NCI-H2029 (cell line): Measurements from ENCODE around the gene TOR1B.

Experiments used
- DNase-seq: peaks from one replicate; lab custom pipeline; 2025; lab: John Stamatoyannopoulos, UW

TOR1B gene

GRCh38 chr9:129845373-129845772 is 42.4 kb downstream of the TOR1B start:
- no peak for DNase-seq

GRCh38 chr9:129848712-129849441 is 45.9 kb downstream of the TOR1B start:
- DNase-seq: no peak

- DNase-seq: no peak
Observed at GRCh38 chr9:129849901-129850300, 46.9 kb downstream of the TOR1B start.

GRCh38 chr9:129850821-129851550 is 48.0 kb downstream of the TOR1B start:
- DNase-seq: no peak

- DNase-seq: no peak
Observed at GRCh38 chr9:129851821-129852220, 48.8 kb downstream of the TOR1B start.

- DNase-seq: no peak
Observed at GRCh38 chr9:129852579-129852978, 49.6 kb downstream of the TOR1B start.

GRCh38 chr9:129853614-129854013 is 50.6 kb downstream of the TOR1B start:
- DNase-seq: no peak

GRCh38 chr9:129854588-129855110 is 51.7 kb downstream of the TOR1B start:
- DNase-seq: no peak

- DNase-seq: no peak
Observed at GRCh38 chr9:129857207-129857606, 54.2 kb downstream of the TOR1B start.

- no peak for DNase-seq
Observed at GRCh38 chr9:129858167-129858962, 55.4 kb downstream of the TOR1B start.
